ENCODE data around the gene SLC66A2. TPM values are rescaled to one million over a fixed set of nuclear protein-coding genes. Genes with fewer than 3 reads are reported as not detected.

SLC66A2 gene
- total RNA-seq, 1 donor from 2014 or later = 5.8 TPM

DNA sequence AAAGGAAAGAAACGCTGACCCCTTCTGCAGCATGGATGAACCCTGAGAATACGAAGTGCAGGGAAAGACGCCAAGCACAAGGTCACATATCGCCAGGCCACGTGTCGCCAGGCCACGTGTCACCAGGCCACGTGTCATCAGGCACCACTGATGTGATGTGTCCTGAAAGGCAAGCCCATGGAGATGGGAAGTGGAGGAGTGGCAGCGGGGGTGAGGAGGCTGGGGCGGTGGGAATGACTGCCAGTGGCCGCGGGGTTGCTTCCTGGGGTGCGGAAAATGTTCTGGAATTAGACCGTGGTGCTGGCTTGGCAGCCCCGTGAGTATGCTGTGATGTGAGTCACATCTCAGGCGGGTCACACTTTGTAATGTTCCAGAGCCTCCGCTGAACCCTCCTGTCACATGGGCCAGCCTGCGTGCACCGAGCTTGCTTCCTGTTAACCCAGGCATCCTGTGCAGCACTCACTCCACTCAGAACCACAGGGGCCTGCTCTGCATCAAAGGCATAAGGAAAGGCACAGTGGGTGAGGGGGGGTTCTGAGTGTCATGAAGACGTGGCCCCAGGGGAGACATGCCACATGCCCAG, 39.0 kb downstream of the SLC66A2 start:
- TF ChIP-seq, protein P1, sequence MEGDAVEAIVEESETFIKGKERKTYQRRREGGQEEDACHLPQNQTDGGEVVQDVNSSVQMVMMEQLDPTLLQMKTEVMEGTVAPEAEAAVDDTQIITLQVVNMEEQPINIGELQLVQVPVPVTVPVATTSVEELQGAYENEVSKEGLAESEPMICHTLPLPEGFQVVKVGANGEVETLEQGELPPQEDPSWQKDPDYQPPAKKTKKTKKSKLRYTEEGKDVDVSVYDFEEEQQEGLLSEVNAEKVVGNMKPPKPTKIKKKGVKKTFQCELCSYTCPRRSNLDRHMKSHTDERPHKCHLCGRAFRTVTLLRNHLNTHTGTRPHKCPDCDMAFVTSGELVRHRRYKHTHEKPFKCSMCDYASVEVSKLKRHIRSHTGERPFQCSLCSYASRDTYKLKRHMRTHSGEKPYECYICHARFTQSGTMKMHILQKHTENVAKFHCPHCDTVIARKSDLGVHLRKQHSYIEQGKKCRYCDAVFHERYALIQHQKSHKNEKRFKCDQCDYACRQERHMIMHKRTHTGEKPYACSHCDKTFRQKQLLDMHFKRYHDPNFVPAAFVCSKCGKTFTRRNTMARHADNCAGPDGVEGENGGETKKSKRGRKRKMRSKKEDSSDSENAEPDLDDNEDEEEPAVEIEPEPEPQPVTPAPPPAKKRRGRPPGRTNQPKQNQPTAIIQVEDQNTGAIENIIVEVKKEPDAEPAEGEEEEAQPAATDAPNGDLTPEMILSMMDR (IDR thresholded peaks at IDR 0.05) = no peak
- TF ChIP-seq EZH2phosphoT487 (IDR thresholded peaks at IDR 0.05) (no peak), EZH2 (IDR thresholded peaks at IDR 0.05) (no peak)
- H3K4me1 ChIP-seq = peaks cover 6% of the 10 kb centered on the region
- H3K9me3 ChIP-seq (ENCODE audit: low read depth) = no peaks in the 10 kb centered on the region
- peaks cover 25% of the 10 kb centered on the region for H3K9me3 Mint-ChIP-seq
- H3K27me3 ChIP-seq = peaks cover 5% of the 10 kb centered on the region
- H3K4me3 Mint-ChIP-seq = no peak overlapping the region
- no peaks in the 10 kb centered on the region for H3F3A ChIP-seq (ENCODE audit: low read depth)
- H3K9ac ChIP-seq = no peak overlapping the region
- peaks cover 53% of the 10 kb centered on the region for H3K36me3 Mint-ChIP-seq
- no peaks in the 10 kb centered on the region for H3K79me2 ChIP-seq (ENCODE audit: low read depth)
- H3K4me2 ChIP-seq = no peak overlapping the region
- no peak overlapping the region for H2AFZ ChIP-seq (replicated peaks)
- H3K27me3 Mint-ChIP-seq (ENCODE audit: insufficient read depth, low read depth) = no peaks in the 10 kb centered on the region
- H3K27ac Mint-ChIP-seq = no peak overlapping the region
- DNase-seq (ENCODE audit: low spot score) = no peak
- H3K27ac ChIP-seq = no peak overlapping the region
- no peaks in the 10 kb centered on the region for H4K20me1 ChIP-seq (ENCODE audit: low read depth)
- no peaks in the 10 kb centered on the region for H3K36me3 ChIP-seq
- H3K4me1 Mint-ChIP-seq = peaks cover 10% of the 10 kb centered on the region
- no peak overlapping the region for H3K4me3 ChIP-seq

DNA sequence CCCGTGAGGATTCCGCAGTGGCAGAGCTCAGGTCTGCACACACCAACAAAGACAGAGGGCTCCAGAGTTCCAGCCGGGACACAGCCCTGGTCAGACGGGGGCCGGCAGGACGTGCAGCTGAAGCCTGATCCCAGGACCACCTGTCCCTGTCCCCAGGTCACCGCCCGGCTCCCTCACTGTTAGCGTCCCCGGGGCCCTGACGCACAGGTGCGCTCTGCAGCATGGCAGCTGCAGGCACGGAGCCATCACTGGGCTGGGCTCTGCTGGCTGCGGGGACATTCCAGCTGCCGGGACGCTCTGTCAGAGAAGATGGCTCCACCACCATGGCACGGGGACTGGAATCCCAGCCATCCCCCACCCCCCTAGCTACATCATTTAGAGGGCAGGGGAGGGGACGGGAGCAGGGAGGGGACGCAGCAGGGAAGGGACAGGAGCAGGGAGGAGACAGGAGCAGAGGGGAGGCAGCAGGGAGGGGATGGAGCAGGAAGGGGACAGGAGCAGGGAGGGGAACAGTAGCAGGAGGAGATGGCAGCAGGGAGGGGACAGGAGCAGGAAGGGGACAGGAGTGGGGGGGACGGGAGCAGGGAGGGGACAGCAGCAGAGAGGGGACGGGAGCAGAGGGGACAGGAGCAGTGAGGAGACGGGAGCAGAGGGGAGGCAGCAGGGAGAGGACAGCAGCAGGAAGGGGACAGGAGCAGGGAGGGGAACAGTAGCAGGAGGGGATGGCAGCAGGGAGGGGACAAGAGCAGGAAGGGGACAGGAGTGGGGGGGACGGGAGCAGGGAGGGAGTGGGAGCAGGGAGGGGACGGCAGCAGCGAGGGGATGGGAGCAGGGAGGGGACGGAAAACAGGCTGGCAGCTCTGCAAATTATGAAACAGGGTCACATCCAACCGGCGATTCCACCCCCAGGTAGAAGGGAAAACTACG, 39.8 kb downstream of the SLC66A2 start:
- Histone ChIP-seq H3K4me3 (peak overlapping the region; percentile 42), H3F3A (ENCODE audit: low read depth) (no peaks in the 10 kb centered on the region), H3K79me2 (ENCODE audit: low read depth) (no peaks in the 10 kb centered on the region), H3K27me3 (peaks cover 5% of the 10 kb centered on the region), H3K9me3 (ENCODE audit: low read depth) (no peaks in the 10 kb centered on the region), H3K4me2 (peak overlapping the region; percentile 76), H4K20me1 (ENCODE audit: low read depth) (no peaks in the 10 kb centered on the region), H3K4me1 (peaks cover 6% of the 10 kb centered on the region), H3K36me3 (no peaks in the 10 kb centered on the region), H3K27ac (no peak overlapping the region), H3K9ac (no peak overlapping the region), H2AFZ (replicated peaks) (peak overlapping the region; percentile 42)
- Mint-ChIP-seq H3K27ac (no peak overlapping the region), H3K36me3 (peaks cover 51% of the 10 kb centered on the region), H3K27me3 (ENCODE audit: insufficient read depth, low read depth) (no peaks in the 10 kb centered on the region), H3K4me3 (no peak overlapping the region), H3K9me3 (peaks cover 20% of the 10 kb centered on the region), H3K4me1 (peaks cover 10% of the 10 kb centered on the region)
- DNase-seq (ENCODE audit: low spot score) = peak; percentile 67
- TF ChIP-seq EZH2 (IDR thresholded peaks at IDR 0.05) = no peak
- TF ChIP-seq, protein P1 (IDR thresholded peaks at IDR 0.05) = no peak

DNA sequence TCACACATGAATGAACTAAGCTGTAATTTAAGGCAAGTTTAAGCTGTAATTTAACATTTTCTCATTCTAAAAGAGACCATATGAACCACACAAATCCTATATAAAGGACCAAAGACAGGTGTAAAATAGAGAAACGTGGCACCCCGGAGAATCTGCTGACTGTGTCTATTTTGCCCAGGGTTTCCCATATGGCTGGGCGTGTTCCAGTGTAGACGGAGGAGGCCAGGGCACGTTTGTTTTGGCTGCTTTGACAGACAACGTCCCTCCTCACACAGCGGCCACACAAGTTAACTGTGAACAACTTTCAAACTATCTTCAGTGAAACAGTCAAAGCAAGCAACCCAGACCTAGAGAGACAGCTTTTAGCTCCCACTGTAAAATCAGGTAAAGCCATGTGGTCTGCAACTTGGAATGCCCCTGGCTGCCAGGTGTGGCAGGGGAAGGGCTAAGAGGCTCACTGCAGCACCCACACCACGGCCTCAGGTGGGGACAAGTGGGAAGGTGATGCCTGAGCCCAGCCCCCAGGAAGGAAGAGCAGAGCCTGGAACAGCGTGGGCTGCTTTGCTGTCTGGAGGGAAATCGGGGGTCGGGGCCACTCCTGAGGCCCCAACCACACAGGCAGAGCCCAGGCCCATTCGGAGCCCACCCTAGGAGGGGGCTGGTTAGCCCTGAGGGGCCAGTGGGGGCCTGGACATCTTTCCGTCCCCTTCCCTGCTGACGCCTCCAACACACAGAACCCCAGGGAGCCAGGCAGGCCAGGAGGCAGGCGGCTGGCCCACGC, 40.7 kb downstream of the SLC66A2 start:
- Mint-ChIP-seq H3K27ac (no peak overlapping the region), H3K36me3 (peaks cover 51% of the 10 kb centered on the region), H3K4me3 (no peak overlapping the region), H3K9me3 (peaks cover 17% of the 10 kb centered on the region), H3K4me1 (peaks cover 10% of the 10 kb centered on the region), H3K27me3 (ENCODE audit: insufficient read depth, low read depth) (no peaks in the 10 kb centered on the region)
- no peak for DNase-seq (ENCODE audit: low spot score)
- TF ChIP-seq EZH2phosphoT487 (IDR thresholded peaks at IDR 0.05) (no peak), EZH2 (IDR thresholded peaks at IDR 0.05) (no peak)
- TF ChIP-seq, protein P1 (IDR thresholded peaks at IDR 0.05) = no peak
- peak overlapping the region; percentile 42 for H2AFZ ChIP-seq (replicated peaks)
- no peak overlapping the region for H3K9ac ChIP-seq
- H3K4me1 ChIP-seq = peaks cover 6% of the 10 kb centered on the region
- no peaks in the 10 kb centered on the region for H3F3A ChIP-seq (ENCODE audit: low read depth)
- H3K4me2 ChIP-seq = peak overlapping the region; percentile 76
- H4K20me1 ChIP-seq (ENCODE audit: low read depth) = no peaks in the 10 kb centered on the region
- peak overlapping the region; percentile 42 for H3K4me3 ChIP-seq
- H3K27ac ChIP-seq = no peak overlapping the region
- peaks cover 5% of the 10 kb centered on the region for H3K27me3 ChIP-seq
- H3K9me3 ChIP-seq (ENCODE audit: low read depth) = no peaks in the 10 kb centered on the region
- no peaks in the 10 kb centered on the region for H3K36me3 ChIP-seq
- no peaks in the 10 kb centered on the region for H3K79me2 ChIP-seq (ENCODE audit: low read depth)
